HG02981 (cell line): ENCODE measurements around the gene AADACL3.
"Not testable (repeated sequence)": the region's sequence is repeated elsewhere in the genome, so short reads cannot be mapped to it uniquely, and the experiment has no call there.

Experiments
- ATAC-seq: cut with Tn5 transposase; IDR thresholded peaks from one replicate; pipeline ENCODE4 v1.9.1; 2021; ENCODE audit warnings: mild to moderate bottlenecking, moderate library complexity; ENCODE audit not compliant: unreplicated experiment

The AADACL3 gene

GRCh38 chr1:12714710-12715475, 1.0 kb upstream of the AADACL3 start:
- no peak for ATAC-seq

- ATAC-seq = no peak
These were observed 1.5 kb downstream of the AADACL3 start for GRCh38 chr1:12717301-12717838.

- ATAC-seq = no peak
These were observed 6.7 kb downstream of the AADACL3 start for GRCh38 chr1:12722626-12723025.

GRCh38 chr1:12728391-12728790, 12.5 kb downstream of the AADACL3 start:
- ATAC-seq = no peak

- ATAC-seq = no peak
These were observed 14.2 kb downstream of the AADACL3 start for GRCh38 chr1:12730156-12730555.

GRCh38 chr1:12731084-12731483, 15.2 kb downstream of the AADACL3 start:
- not testable (repeated sequence) for ATAC-seq

GRCh38 chr1:12734651-12735050, 18.7 kb downstream of the AADACL3 start:
- no peak for ATAC-seq

GRCh38 chr1:12738934-12739333, 23.0 kb downstream of the AADACL3 start:
- ATAC-seq = no peak

- no peak for ATAC-seq
These were observed 23.7 kb downstream of the AADACL3 start for GRCh38 chr1:12739613-12740012.

GRCh38 chr1:12741946-12742345, 26.0 kb downstream of the AADACL3 start:
- ATAC-seq = no peak

GRCh38 chr1:12745126-12745991, 29.4 kb downstream of the AADACL3 start:
- ATAC-seq = no peak

GRCh38 chr1:12745992-12746323, 30.0 kb downstream of the AADACL3 start, which contains the start of gene CFAP107:
CFAP107 (plus strand) TSS chr1:12746200; CDS start chr1:12746431, 231 bp downstream.
- peak; percentile 51 for ATAC-seq

- ATAC-seq = no peak
These were observed 33.0 kb downstream of the AADACL3 start for GRCh38 chr1:12748778-12749355.

GRCh38 chr1:12754738-12755137, 38.8 kb downstream of the AADACL3 start:
- ATAC-seq = no peak

GRCh38 chr1:12756273-12756672, 40.4 kb downstream of the AADACL3 start:
- no peak for ATAC-seq

- no peak for ATAC-seq
These were observed 41.0 kb downstream of the AADACL3 start for GRCh38 chr1:12756768-12757413.

- no peak for ATAC-seq
These were observed 41.9 kb downstream of the AADACL3 start for GRCh38 chr1:12757836-12758235.

- no peak for ATAC-seq
These were observed 44.4 kb downstream of the AADACL3 start for GRCh38 chr1:12760256-12760795.

GRCh38 chr1:12761781-12762180, 45.9 kb downstream of the AADACL3 start:
- ATAC-seq = no peak

- ATAC-seq = no peak
These were observed 46.9 kb downstream of the AADACL3 start for GRCh38 chr1:12762766-12763165.

- no peak for ATAC-seq
These were observed 47.6 kb downstream of the AADACL3 start for GRCh38 chr1:12763479-12763878.
